Esophagus muscularis mucosa (tissue), 4 donors: ENCODE data around the gene MPV17. TPM values are rescaled to one million over a fixed set of nuclear protein-coding genes. Genes with fewer than 3 reads are reported as not detected.

Source experiments
- DNase-seq: peaks from one replicate; pipeline ENCODE4 v3.0.0-alpha.2; 2017; ENCODE audit errors: extremely low spot score
- H3K27ac ChIP-seq, 4 donors: fragments of 200-600 bp; sonication (generic); replicated peaks in 1 of 4; 1 replicate in 3 of 4; 2 replicates in 1 of 4; pipeline ENCODE4 v1.5.1; 2016 to 2019; ENCODE audit warnings: mild to moderate bottlenecking in 1 of 4
- H3K27me3 ChIP-seq, 4 donors: fragments of 200-600 bp; sonication (generic); one replicate each; pipeline versions ENCODE4 v1.5.1 to v1.6.0; 2016 to 2019
- H3K36me3 ChIP-seq, 4 donors: fragments of 200-600 bp; sonication (generic); one replicate each; pipeline ENCODE4 v1.5.1; 2016 to 2019
- H3K4me1 ChIP-seq, 4 donors: fragments of 200-600 bp; sonication (generic); one replicate each; pipeline ENCODE4 v1.5.1; 2016 to 2019
- H3K4me3 ChIP-seq, 4 donors: fragments of 200-600 bp; sonication (generic); 1 replicate in 2 of 4; 2 replicates in 2 of 4; pipeline ENCODE4 v1.5.1; 2016 to 2019; ENCODE audit warnings: mild to moderate bottlenecking in 4 of 4, moderate library complexity in 1 of 4
- H3K9me3 ChIP-seq, 4 donors: fragments of 200-600 bp; sonication (generic); 1 replicate in 3 of 4; 2 replicates in 1 of 4; pipeline ENCODE4 v1.5.1; 2016 to 2019
- EP300 ChIP-seq: sonication (generic); formaldehyde crosslinking; IDR thresholded peaks from one replicate; pipeline ENCODE4 v1.6.1; 2017; ENCODE audit warnings: antibody characterized with exemption
- POLR2A ChIP-seq: fragments of 450-650 bp; IDR thresholded peaks from one replicate; pipeline ENCODE4 v1.6.1; 2017; ENCODE audit warnings: antibody characterized with exemption, moderate library complexity, mild to moderate bottlenecking, low read depth
- POLR2AphosphoS5 ChIP-seq, 2 donors: sonication (generic); formaldehyde crosslinking; IDR thresholded peaks; one replicate each; pipeline ENCODE4 v1.6.1; 2017; ENCODE audit warnings: antibody characterized with exemption in 2 of 2
- WGBS: methylation state at CpG from one replicate; pipeline ENCODE4 v1.1.5; 2018; 5-methylcytosine and 5-hydroxymethylcytosine counted together
- intact Hi-C: fragments of 100-400 bp; cut with DNase I; formaldehyde crosslinking; loops from one replicate; pipeline ENCODE4 v1.15.1; 2023
- total RNA-seq, 4 donors: library from RNA; depleted of rRNA; stranded (reverse); fragments of >200 nt; gene quantifications; one replicate each; pipeline versions ENCODE4 v1.1.0 to v1.2.1, GENCODE V29; 2016
- TF ChIP-seq, protein P1 (sequence below), 3 experiments: fragments of 200-600 bp in 2 of 3; fragments of 450-650 bp in 1 of 3; sonication (generic) in 2 of 3; IDR thresholded peaks; one replicate each; pipeline ENCODE4 v1.5.1; 2017 to 2019; ENCODE audit warnings: antibody characterized with exemption in 3 of 3, mild to moderate bottlenecking in 2 of 3, moderate library complexity in 1 of 3

The MPV17 gene
- total RNA-seq, 4 donors from 2014 or later: 46.7 to 70.2 (median 60.6) TPM

DNA sequence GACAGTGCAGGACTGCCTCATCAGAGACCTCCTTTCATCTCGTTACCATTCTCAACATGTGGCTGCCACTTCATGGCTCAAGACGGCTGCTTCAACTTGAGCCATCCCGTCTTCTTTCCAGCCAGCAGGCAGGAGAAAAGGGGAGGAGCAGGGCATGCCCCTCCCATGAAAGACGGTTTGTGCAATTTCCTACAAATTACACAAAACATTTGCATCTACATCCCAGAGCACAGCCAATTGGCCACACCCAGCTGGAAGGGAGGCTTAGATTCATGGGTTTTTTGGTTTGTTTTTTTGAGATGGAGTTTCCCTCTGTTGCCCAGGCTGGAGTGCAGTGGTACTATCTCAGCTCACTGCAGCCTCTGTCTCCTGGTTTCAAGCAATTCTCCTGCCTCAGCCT is 26.4 kb downstream of the MPV17 start:
- 60% methylated on average over 4 of the region's 4 CpGs for WGBS
- intact Hi-C loops: no loop called here

DNA sequence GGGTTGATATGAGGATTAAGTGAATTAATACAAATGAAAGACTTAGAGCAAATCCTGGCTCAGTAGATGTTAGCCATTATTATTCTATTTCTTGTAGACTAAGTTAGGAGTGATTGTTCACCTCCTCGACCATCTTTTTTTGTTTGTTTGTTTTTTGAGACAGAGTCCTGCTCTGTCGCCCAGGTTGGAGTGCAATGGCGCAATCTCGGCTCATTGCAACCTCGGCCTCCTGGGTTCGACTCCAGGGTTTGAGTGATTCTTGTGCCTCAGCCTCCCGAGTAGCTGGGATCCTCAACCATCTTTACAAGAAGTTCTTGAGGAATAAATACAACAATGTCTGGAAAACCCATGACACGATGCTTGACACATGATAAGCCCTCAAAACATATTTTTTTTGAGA is 28.0 kb downstream of the MPV17 start:
- Histone ChIP-seq H3K4me3 (no peak overlapping the region), H3K27me3 (peaks cover 0 to 65% (median 0%) of the 10 kb centered on the region in 4 donors), H3K4me1 (peaks cover 0 to 12% (median 2%) of the 10 kb centered on the region in 4 donors), H3K36me3 (peaks cover 0 to 17% (median 0%) of the 10 kb centered on the region in 4 donors), H3K27ac (no peak overlapping the region), H3K9me3 (no peaks in the 10 kb centered on the region)
- intact Hi-C loops: no loop called here
- no peak for TF ChIP-seq POLR2A
- 80% methylated on average over 8 of the region's 8 CpGs for WGBS
- DNase-seq: no peak

More for the DNA sequence above, 26.4 kb downstream of the MPV17 start:
- Histone ChIP-seq H3K4me3 (no peak overlapping the region), H3K27me3 (peaks cover 0 to 58% (median 0%) of the 10 kb centered on the region in 4 donors), H3K27ac (no peak overlapping the region), H3K4me1 (peaks cover 0 to 12% (median 2%) of the 10 kb centered on the region in 4 donors), H3K36me3 (peaks cover 0 to 31% (median 0%) of the 10 kb centered on the region in 4 donors), H3K9me3 (no peaks in the 10 kb centered on the region)
- TF ChIP-seq POLR2A (no peak), EP300 (no peak), POLR2AphosphoS5 (IDR thresholded peaks at IDR 0.05) (no peak)
- TF ChIP-seq, protein P1, sequence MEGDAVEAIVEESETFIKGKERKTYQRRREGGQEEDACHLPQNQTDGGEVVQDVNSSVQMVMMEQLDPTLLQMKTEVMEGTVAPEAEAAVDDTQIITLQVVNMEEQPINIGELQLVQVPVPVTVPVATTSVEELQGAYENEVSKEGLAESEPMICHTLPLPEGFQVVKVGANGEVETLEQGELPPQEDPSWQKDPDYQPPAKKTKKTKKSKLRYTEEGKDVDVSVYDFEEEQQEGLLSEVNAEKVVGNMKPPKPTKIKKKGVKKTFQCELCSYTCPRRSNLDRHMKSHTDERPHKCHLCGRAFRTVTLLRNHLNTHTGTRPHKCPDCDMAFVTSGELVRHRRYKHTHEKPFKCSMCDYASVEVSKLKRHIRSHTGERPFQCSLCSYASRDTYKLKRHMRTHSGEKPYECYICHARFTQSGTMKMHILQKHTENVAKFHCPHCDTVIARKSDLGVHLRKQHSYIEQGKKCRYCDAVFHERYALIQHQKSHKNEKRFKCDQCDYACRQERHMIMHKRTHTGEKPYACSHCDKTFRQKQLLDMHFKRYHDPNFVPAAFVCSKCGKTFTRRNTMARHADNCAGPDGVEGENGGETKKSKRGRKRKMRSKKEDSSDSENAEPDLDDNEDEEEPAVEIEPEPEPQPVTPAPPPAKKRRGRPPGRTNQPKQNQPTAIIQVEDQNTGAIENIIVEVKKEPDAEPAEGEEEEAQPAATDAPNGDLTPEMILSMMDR (IDR thresholded peaks at IDR 0.05): no peak
- no peak for DNase-seq

- Histone ChIP-seq H3K27me3 (peaks cover 0 to 52% (median 0%) of the 10 kb centered on the region in 4 donors), H3K4me1 (peaks cover 0 to 18% (median 2%) of the 10 kb centered on the region in 4 donors), H3K36me3 (no peaks in the 10 kb centered on the region), H3K9me3 (no peaks in the 10 kb centered on the region), H3K4me3 (no peak overlapping the region), H3K27ac (no peak overlapping the region)
- DNase-seq: no peak
- TF ChIP-seq POLR2A (no peak), POLR2AphosphoS5 (IDR thresholded peaks at IDR 0.05) (no peak), EP300 (no peak)
- TF ChIP-seq, protein P1 (IDR thresholded peaks at IDR 0.05): no peak
- 25% methylated on average over 6 of the region's 6 CpGs for WGBS
- intact Hi-C loops: no loop called here
These were observed 31.0 kb downstream of the MPV17 start for GRCh38 chr2:27291865-27292264.

DNA sequence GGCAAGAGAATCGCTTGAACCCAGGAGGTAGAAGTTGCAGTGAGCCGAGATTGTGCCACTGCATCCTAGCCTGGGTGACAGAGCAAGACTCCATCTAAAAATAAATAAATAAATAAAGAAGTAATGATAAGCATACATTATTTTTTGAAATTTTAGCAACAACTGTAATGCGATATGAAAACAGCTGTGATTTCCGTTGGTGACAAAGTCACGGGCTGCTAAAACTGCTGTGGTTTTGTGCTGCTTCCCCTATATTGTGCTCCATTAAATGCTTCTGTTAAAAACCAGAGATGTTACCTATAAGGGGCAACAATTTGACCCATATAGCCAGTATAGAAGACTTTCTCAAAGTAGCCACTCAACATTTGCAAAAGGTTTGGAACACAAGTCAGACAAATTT is 32.3 kb downstream of the MPV17 start:
- intact Hi-C loops: no loop called here

GRCh38 chr2:27288610-27289009 is 34.3 kb downstream of the MPV17 start:
- no peak for TF ChIP-seq EP300
- no peak for TF ChIP-seq POLR2AphosphoS5 (IDR thresholded peaks at IDR 0.05)
- TF ChIP-seq, protein P1 (IDR thresholded peaks at IDR 0.05): no peak
- TF ChIP-seq POLR2A: no peak
- H3K27ac ChIP-seq: no peak overlapping the region
- H3K4me1 ChIP-seq: peaks cover 0 to 7% (median under 1%) of the 10 kb centered on the region in 4 donors
- intact Hi-C loops: loop anchor here (10.0 kb wide), 1 partner anchor 324 kb away; no protein-coding TSS in a partner anchor
- peaks cover 0 to 34% (median 0%) of the 10 kb centered on the region in 4 donors for H3K27me3 ChIP-seq
- no peak for DNase-seq
- 51% methylated on average over 3 of the region's 3 CpGs for WGBS
- H3K9me3 ChIP-seq: no peaks in the 10 kb centered on the region
- no peaks in the 10 kb centered on the region for H3K36me3 ChIP-seq
- H3K4me3 ChIP-seq: no peak overlapping the region

More for the DNA sequence above, 32.3 kb downstream of the MPV17 start:
- no peaks in the 10 kb centered on the region for H3K36me3 ChIP-seq
- H3K4me1 ChIP-seq: peaks cover 0 to 18% (median 2%) of the 10 kb centered on the region in 4 donors
- no peak overlapping the region for H3K4me3 ChIP-seq
- H3K27me3 ChIP-seq: peaks cover 0 to 43% (median 0%) of the 10 kb centered on the region in 4 donors
- no peak for DNase-seq
- no peak overlapping the region for H3K27ac ChIP-seq
- TF ChIP-seq, protein P1 (IDR thresholded peaks at IDR 0.05): no peak
- TF ChIP-seq POLR2A (no peak), EP300 (no peak), POLR2AphosphoS5 (IDR thresholded peaks at IDR 0.05) (no peak)
- WGBS: 92% methylated on average over 5 of the region's 5 CpGs
- H3K9me3 ChIP-seq: no peaks in the 10 kb centered on the region
